H1 (cell line): ENCODE results near the gene KIAA1671. TPM values are rescaled to one million over a fixed set of nuclear protein-coding genes. Genes with fewer than 3 reads are reported as not detected.

Experiments
- CTCF ChIA-PET: fragments of 300-600 bp; sonication (Branson Sonifier 250); formaldehyde crosslinking; loops from one replicate; lab custom pipeline; 2021; ENCODE audit not compliant: partially characterized antibody; lab: Charles Lee
- POLR2A ChIA-PET: fragments of 300-600 bp; sonication (Branson Sonifier 250); formaldehyde crosslinking; loops from one replicate; lab custom pipeline; 2021; ENCODE audit warnings: inconsistent platforms; ENCODE audit not compliant: partially characterized antibody; lab: Charles Lee
- DNase-seq, 2 experiments: peaks; one replicate each; pipeline versions ENCODE4 v3.0.0 to v3.0.0-alpha.2; 2010 to 2022; ENCODE audit warnings: low spot score in 2 of 2, low read depth in 1 of 2, mixed read lengths in 1 of 2
- FAIRE-seq: peaks from 2 replicates; lab custom pipeline; 2011; peaks lifted over from hg19 to GRCh38; lab: Jason Lieb, UNC
- H2AFZ ChIP-seq: 2 replicates; pipeline ENCODE4 v1.8.1; 2012; ENCODE audit warnings: low read length, inconsistent platforms
- H2AK5ac ChIP-seq: 2 replicates; pipeline ENCODE4 v1.6.1; 2013; ENCODE audit warnings: low read depth, low read length
- H2BK120ac ChIP-seq: replicated peaks from 2 replicates; pipeline ENCODE3; 2013; ENCODE audit warnings: low read depth, low read length, inconsistent platforms
- H2BK12ac ChIP-seq: 2 replicates; pipeline ENCODE4 v1.6.1; 2013; ENCODE audit warnings: low read depth, low read length
- H2BK15ac ChIP-seq: 2 replicates; pipeline ENCODE4 v1.6.1; 2013; ENCODE audit warnings: low read length
- H2BK20ac ChIP-seq: 2 replicates; pipeline ENCODE4 v1.6.1; 2013; ENCODE audit warnings: low read length
- H2BK5ac ChIP-seq: 2 replicates; pipeline ENCODE4 v1.6.1; 2013; ENCODE audit warnings: low read depth, low read length
- H3K14ac ChIP-seq: 2 replicates; pipeline ENCODE4 v1.6.1; 2013; ENCODE audit warnings: inconsistent platforms; ENCODE audit not compliant: insufficient read length
- H3K18ac ChIP-seq: 2 replicates; pipeline ENCODE4 v1.6.1; 2013; ENCODE audit warnings: low read length; ENCODE audit errors: extremely low read depth
- H3K23ac ChIP-seq: 2 replicates; pipeline ENCODE4 v1.6.1; 2013; ENCODE audit warnings: inconsistent platforms; ENCODE audit not compliant: insufficient read length
- H3K23me2 ChIP-seq: 2 replicates; pipeline ENCODE4 v1.6.1; 2013; ENCODE audit warnings: low read depth, low read length
- H3K27ac ChIP-seq: 2 replicates; pipeline ENCODE4 v1.6.1; 2011; ENCODE audit warnings: low read depth, low read length, inconsistent platforms
- H3K27me3 ChIP-seq, 4 experiments: replicated peaks in 1 of 4; 1 replicate in 1 of 4; 2 replicates in 3 of 4; pipeline versions ENCODE4 v1.6.1 to v1.8.1; 2011 to 2013; ENCODE audit warnings: low read length in 3 of 4, mild to moderate bottlenecking in 3 of 4, inconsistent platforms in 2 of 4, mixed read lengths in 2 of 4, moderate library complexity in 1 of 4; ENCODE audit not compliant: control insufficient read depth in 3 of 4, insufficient read depth in 3 of 4; ENCODE audit errors: extremely low read depth in 1 of 4
- H3K36me3 ChIP-seq, 4 experiments: 2 replicates each; pipeline versions ENCODE4 v1.6.1 to v1.8.1; 2011 to 2013; ENCODE audit warnings: mild to moderate bottlenecking in 4 of 4, low read length in 3 of 4, moderate library complexity in 2 of 4, control low read depth in 1 of 4, inconsistent platforms in 1 of 4; ENCODE audit not compliant: insufficient read depth in 4 of 4, control insufficient read depth in 2 of 4
- H3K4ac ChIP-seq: replicated peaks from 2 replicates; pipeline ENCODE3; 2013; ENCODE audit warnings: low read length, low read depth, mixed read lengths, inconsistent platforms; ENCODE audit not compliant: insufficient read length
- H3K4me1 ChIP-seq, 4 experiments: replicated peaks in 1 of 4; 1 replicate in 1 of 4; 2 replicates in 3 of 4; pipeline versions ENCODE4 v1.6.1 to v1.8.1; 2011 to 2013; ENCODE audit warnings: low read length in 3 of 4, inconsistent platforms in 2 of 4, mixed read lengths in 1 of 4; ENCODE audit not compliant: insufficient read depth in 4 of 4, control insufficient read depth in 3 of 4
- H3K4me2 ChIP-seq, 2 experiments: 2 replicates each; pipeline versions ENCODE4 v1.6.1 to v1.8.1; 2011 to 2013; ENCODE audit warnings: low read depth in 2 of 2, low read length in 2 of 2, control low read depth in 1 of 2, inconsistent platforms in 1 of 2, mild to moderate bottlenecking in 1 of 2; ENCODE audit not compliant: insufficient read depth in 1 of 2
- H3K4me3 ChIP-seq, 4 experiments: fragments of 200-600, 300-600 bp in 1 of 4; sonication (generic), shearing (Covaris generic), sonication (Bioruptor Twin) in 1 of 4; 2 replicates each; pipeline versions ENCODE4 v1.5.1 to v1.8.1; 2011 to 2016; ENCODE audit warnings: low read length in 4 of 4, low read depth in 3 of 4, control low read depth in 2 of 4, inconsistent platforms in 2 of 4, mild to moderate bottlenecking in 2 of 4, mixed read lengths in 1 of 4, moderate library complexity in 1 of 4; ENCODE audit not compliant: insufficient read depth in 2 of 4; ENCODE audit errors: extremely low read depth in 1 of 4
- H3K56ac ChIP-seq: replicated peaks from 2 replicates; pipeline ENCODE3; 2013; ENCODE audit warnings: low read depth, mild to moderate bottlenecking, mixed read lengths, low read length, inconsistent platforms; ENCODE audit not compliant: insufficient read length
- H3K79me1 ChIP-seq: 2 replicates; pipeline ENCODE4 v1.6.1; 2013; ENCODE audit warnings: low read depth, low read length, control low read depth
- H3K79me2 ChIP-seq, 2 experiments: 2 replicates each; pipeline versions ENCODE4 v1.6.1 to v1.8.1; 2012 to 2013; ENCODE audit warnings: low read length in 2 of 2, mild to moderate bottlenecking in 2 of 2, inconsistent platforms in 1 of 2; ENCODE audit not compliant: insufficient read depth in 2 of 2, control insufficient read depth in 1 of 2
- H3K9ac ChIP-seq, 4 experiments: replicated peaks in 1 of 4; 1 replicate in 1 of 4; 2 replicates in 3 of 4; pipeline versions ENCODE4 v1.6.1 to v1.8.1; 2011 to 2013; ENCODE audit warnings: low read depth in 3 of 4, low read length in 3 of 4, control low read depth in 2 of 4, mild to moderate bottlenecking in 2 of 4, moderate library complexity in 2 of 4, inconsistent platforms in 1 of 4; ENCODE audit errors: extremely low read depth in 1 of 4
- H3K9me3 ChIP-seq, 2 experiments: 2 replicates each; pipeline versions ENCODE4 v1.6.1 to v1.8.1; 2012 to 2013; ENCODE audit warnings: mild to moderate bottlenecking in 2 of 2, moderate library complexity in 2 of 2, control low read depth in 1 of 2, inconsistent platforms in 1 of 2, low read depth in 1 of 2, low read length in 1 of 2, mixed read lengths in 1 of 2; ENCODE audit not compliant: insufficient read depth in 2 of 2
- H4K20me1 ChIP-seq, 2 experiments: replicated peaks in 1 of 2; 2 replicates each; pipeline versions ENCODE3 to v1.8.1; 2011 to 2013; ENCODE audit warnings: inconsistent platforms in 2 of 2, low read length in 2 of 2, mild to moderate bottlenecking in 1 of 2; ENCODE audit not compliant: insufficient read depth in 2 of 2, control insufficient read depth in 1 of 2
- H4K5ac ChIP-seq: 2 replicates; pipeline ENCODE4 v1.6.1; 2013; ENCODE audit warnings: low read length, low read depth, mixed read lengths, inconsistent platforms; ENCODE audit not compliant: insufficient read length
- H4K8ac ChIP-seq: 2 replicates; pipeline ENCODE4 v1.8.0; 2013; ENCODE audit warnings: mild to moderate bottlenecking, moderate library complexity, low read length, inconsistent platforms; ENCODE audit not compliant: insufficient read depth; ENCODE audit errors: extremely low read depth
- H4K91ac ChIP-seq: replicated peaks from 2 replicates; pipeline ENCODE3; 2013; ENCODE audit warnings: low read length, mixed read lengths, inconsistent platforms; ENCODE audit not compliant: insufficient read length
- CBX8 ChIP-seq: fragments of 300-800, 300-1000 bp; sonication (generic); IDR thresholded peaks from 2 replicates; pipeline ENCODE4 v1.7.1; 2016; ENCODE audit warnings: low read depth, low read length, borderline replicate concordance
- CREB1 ChIP-seq: IDR thresholded peaks from 2 replicates; pipeline ENCODE4 v1.6.1; 2012; ENCODE audit warnings: inconsistent platforms
- CTCF ChIP-seq, 3 experiments: IDR thresholded peaks; 1 replicate in 2 of 3; 2 replicates in 1 of 3; pipeline versions ENCODE4 v1.5.1 to v1.6.1; 2011; ENCODE audit warnings: low read length in 3 of 3, mild to moderate bottlenecking in 3 of 3, inconsistent platforms in 2 of 3, low read depth in 1 of 3, moderate library complexity in 1 of 3; ENCODE audit not compliant: insufficient read depth in 1 of 3; ENCODE audit errors: control extremely low read depth in 1 of 3
- FOSL1 ChIP-seq: IDR thresholded peaks from 2 replicates; pipeline ENCODE4 v1.6.1; 2011; ENCODE audit warnings: mild to moderate bottlenecking, low read depth, low read length, moderate library complexity; ENCODE audit not compliant: insufficient read depth
- SIX5 ChIP-seq: IDR thresholded peaks from 2 replicates; pipeline ENCODE4 v1.6.1; 2011; ENCODE audit warnings: mild to moderate bottlenecking, low read depth, low read length
- SP4 ChIP-seq: IDR thresholded peaks from 2 replicates; pipeline ENCODE4 v1.6.1; 2012; ENCODE audit warnings: low read length, inconsistent platforms
- SRF ChIP-seq: IDR thresholded peaks from 2 replicates; pipeline ENCODE4 v1.6.1; 2011; ENCODE audit warnings: mild to moderate bottlenecking, low read depth, low read length, moderate library complexity
- TCF12 ChIP-seq: IDR thresholded peaks from 2 replicates; pipeline ENCODE4 v1.6.1; 2011; ENCODE audit warnings: low read depth, mild to moderate bottlenecking, low read length
- TEAD4 ChIP-seq: IDR thresholded peaks from 2 replicates; pipeline ENCODE4 v1.6.1; 2012; ENCODE audit warnings: low read depth, low read length, inconsistent platforms, mixed read lengths
- WGBS, 2 experiments: shearing (Covaris generic) in 1 of 2; methylation state at CpG; one replicate each; pipeline versions ENCODE4 v1.1.6 to v1.1.7; 2013 to 2015; ENCODE audit warnings: low lambda C conversion rate in 2 of 2, mixed read lengths in 2 of 2, inconsistent platforms in 1 of 2, low coverage in 1 of 2, missing lambda C conversion rate in 1 of 2; ENCODE audit not compliant: insufficient replicate concordance in 2 of 2, insufficient coverage in 1 of 2, insufficient read length in 1 of 2; ENCODE audit errors: extremely low coverage in 1 of 2, missing lambda C conversion rate in 1 of 2; 5-methylcytosine and 5-hydroxymethylcytosine counted together
- polyA plus RNA-seq, 7 experiments: library from polyadenylated mRNA; depleted of rRNA in 3 of 7; stranded (reverse) in 5 of 7; unstranded in 2 of 7; fragments of >200 nt in 5 of 7; fragments of 200-250 nt in 2 of 7; gene quantifications; 1 replicate in 5 of 7; 2 replicates in 1 of 7; 4 replicates in 1 of 7; pipeline versions ENCODE4 v1.2.1 to v1.2.3, GENCODE V29; 2011 to 2013; ENCODE audit warnings: missing spikeins in 2 of 7, mixed read lengths in 2 of 7
- total RNA-seq: library from RNA; stranded (reverse); fragmentation: NEBNext Ultra II Directional; extraction: Animal tissue kit (Norgen Biotek cat#: 25700); gene quantifications from 2 replicates; pipeline ENCODE4 v1.2.1, GENCODE V29; 2021

Gene KIAA1671
- total and polyA plus RNA-seq, 2 of the 8 experiments (the other 6 are each of a cell fraction or from before 2014, with no cell fraction given), result 6.4 to 23.9 TPM

DNA sequence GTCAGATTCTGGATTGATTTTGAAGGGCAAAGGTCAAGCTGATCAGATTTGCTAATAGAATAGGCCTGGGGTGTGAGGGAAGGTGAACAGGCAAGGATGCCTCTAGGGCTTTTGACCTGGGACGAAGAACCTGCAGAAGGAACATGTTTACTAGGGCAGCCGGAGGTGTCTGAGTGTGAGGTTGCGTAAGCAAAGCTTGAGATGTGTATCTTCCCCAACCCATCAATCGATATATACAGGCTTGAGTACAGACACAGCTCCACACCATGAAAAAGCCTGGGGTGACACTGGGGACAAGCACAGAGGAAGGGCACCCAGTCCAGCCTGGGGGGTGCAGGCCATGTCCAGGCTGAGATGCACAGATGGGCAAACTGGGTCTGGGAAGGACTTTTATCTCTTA, 7.1 kb upstream of the KIAA1671 start:
- DNase-seq (no peak), FAIRE-seq (no peak)
- H3K79me2 ChIP-seq, result no peaks in the 10 kb centered on the region
- H3K4me2 ChIP-seq, result no peak overlapping the region
- no peaks in the 10 kb centered on the region for H3K36me3 ChIP-seq
- no peak overlapping the region for H2BK120ac ChIP-seq
- H3K27ac ChIP-seq, result no peak overlapping the region
- H2BK15ac ChIP-seq, result no peak overlapping the region
- TF ChIP-seq TCF12, result no peak
- TF ChIP-seq SRF, result no peak
- TF ChIP-seq TEAD4, result no peak
- no peak for TF ChIP-seq FOSL1
- TF ChIP-seq CREB1, result no peak
- TF ChIP-seq SP4, result no peak
- no peak for TF ChIP-seq CTCF (IDR thresholded peaks at IDR 0.05; ENCODE audit: control extremely low read depth in 1 of 3, insufficient read depth in 1 of 3, low read depth in 1 of 3, low read length in 3 of 3)
- TF ChIP-seq SIX5, result no peak
- no peak for TF ChIP-seq CBX8
- no peak overlapping the region for H4K5ac ChIP-seq
- H3K18ac ChIP-seq, result no peak overlapping the region
- H2AK5ac ChIP-seq, result no peak overlapping the region
- no peak overlapping the region for H3K14ac ChIP-seq
- H3K4me1 ChIP-seq, result peaks cover 0 to 12% (median 5%) of the 10 kb centered on the region in 4 experiments; a peak in 5 of 7 replicates
- no peak overlapping the region for H3K23ac ChIP-seq
- H2AFZ ChIP-seq, result no peak overlapping the region
- no peaks in the 10 kb centered on the region for H3K79me1 ChIP-seq
- H3K56ac ChIP-seq, result no peak overlapping the region
- POLR2A ChIA-PET, result no interaction called here
- H3K9me3 ChIP-seq, result no peaks in the 10 kb centered on the region
- CTCF ChIA-PET, result interaction anchor here (1.0 to 15.1 kb wide), 4 partner anchors 20 to 107 kb away, joined by 3 to 221 read pairs (median 4); no protein-coding TSS in a partner anchor
- no peak overlapping the region for H4K8ac ChIP-seq
- no peaks in the 10 kb centered on the region; the same call in 1 of the 2 replicates for H3K23me2 ChIP-seq
- no peak overlapping the region for H2BK20ac ChIP-seq
- H3K9ac ChIP-seq, result no peak overlapping the region
- H4K91ac ChIP-seq, result no peak overlapping the region
- no peaks in the 10 kb centered on the region for H3K27me3 ChIP-seq
- no peak overlapping the region for H2BK12ac ChIP-seq
- no peak overlapping the region for H3K4ac ChIP-seq
- H3K4me3 ChIP-seq, result no peak overlapping the region
- H4K20me1 ChIP-seq, result no peaks in the 10 kb centered on the region
- no peak overlapping the region for H2BK5ac ChIP-seq
- WGBS, 2 experiments, result 93% methylated on average over 4 of the region's 4 CpGs; no CpG with 5 or more reads in 1 of the 2 experiments
